ENCODE results near the gene GSG1.
A peak's percentile ranks its signal among the peaks of the same experiment; 100 is the strongest.

GSG1 gene

GRCh38 chr12:13120413-13120812 is 16.9 kb upstream of the GSG1 start:
- DNase-seq (ENCODE audit: low read depth in 3 of 3): no peak

DNA sequence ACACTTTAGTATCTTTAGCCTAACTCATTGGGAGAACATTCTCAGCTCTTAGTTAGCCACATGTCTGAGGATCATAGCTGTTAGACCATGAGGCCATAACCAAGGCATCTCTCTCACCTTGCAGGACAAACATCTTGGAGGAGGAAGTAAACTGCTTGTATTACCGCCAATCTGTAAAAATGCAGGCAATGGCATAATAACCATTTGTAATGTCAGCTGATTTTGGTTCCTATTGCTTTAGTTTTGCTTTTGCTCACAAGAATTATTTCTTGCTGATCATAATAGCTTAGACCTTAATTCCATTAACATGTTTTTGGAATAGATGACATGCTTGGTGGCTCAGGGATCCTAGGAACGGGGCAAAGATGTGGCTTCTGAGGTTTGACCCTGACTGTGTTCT is 16.4 kb upstream of the GSG1 start:
- no peak for DNase-seq (ENCODE audit: low read depth in 3 of 3)

- no peak for DNase-seq (ENCODE audit: low read depth in 3 of 3)
Measured at GRCh38 chr12:13117029-13117428, 13.6 kb upstream of the GSG1 start.

- no peak for DNase-seq (ENCODE audit: low read depth in 3 of 3)
Measured at GRCh38 chr12:13116259-13116658, 12.8 kb upstream of the GSG1 start.

DNA sequence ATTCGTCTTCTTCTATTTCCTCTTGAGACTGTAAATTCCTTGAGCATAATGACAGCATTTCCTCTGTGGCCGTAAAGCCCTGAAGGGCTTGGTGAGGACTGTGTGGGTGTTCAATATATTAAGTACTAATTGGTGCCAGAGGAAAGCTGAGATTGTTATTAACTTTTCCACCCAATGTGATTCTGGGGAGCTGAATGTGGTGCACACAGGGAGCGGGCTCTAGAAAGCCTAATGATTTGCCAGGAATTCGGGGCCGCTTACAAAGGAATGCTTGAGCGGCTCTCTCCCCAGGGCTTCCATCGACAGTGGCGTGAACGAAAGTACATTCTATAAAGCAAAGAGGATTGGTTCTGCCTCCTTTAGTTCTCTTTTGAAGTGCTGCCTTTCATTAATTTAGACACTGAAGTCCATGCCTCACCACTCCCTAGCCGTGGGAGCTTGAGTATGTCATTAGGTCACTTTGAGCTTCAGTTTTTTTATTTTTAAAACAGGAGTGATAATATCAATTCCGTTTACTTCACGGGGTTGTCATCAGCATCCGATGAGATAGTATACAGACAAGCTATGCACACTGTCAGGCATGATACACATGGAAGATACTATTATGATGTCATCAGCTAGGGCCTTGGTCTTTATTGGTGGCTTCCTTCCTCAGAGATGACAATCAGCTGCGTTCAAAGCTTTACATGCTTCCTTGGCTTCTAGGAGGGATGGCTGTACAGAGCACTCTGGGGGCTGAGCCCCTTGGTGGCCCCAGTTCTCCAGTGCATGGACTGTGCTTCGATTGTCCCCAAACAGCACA is 11.0 kb upstream of the GSG1 start:
- DNase-seq (ENCODE audit: low read depth in 3 of 3): no peak

- no peak for DNase-seq (ENCODE audit: low read depth in 3 of 3)
Measured at GRCh38 chr12:13112968-13113367, 9.5 kb upstream of the GSG1 start.

DNA sequence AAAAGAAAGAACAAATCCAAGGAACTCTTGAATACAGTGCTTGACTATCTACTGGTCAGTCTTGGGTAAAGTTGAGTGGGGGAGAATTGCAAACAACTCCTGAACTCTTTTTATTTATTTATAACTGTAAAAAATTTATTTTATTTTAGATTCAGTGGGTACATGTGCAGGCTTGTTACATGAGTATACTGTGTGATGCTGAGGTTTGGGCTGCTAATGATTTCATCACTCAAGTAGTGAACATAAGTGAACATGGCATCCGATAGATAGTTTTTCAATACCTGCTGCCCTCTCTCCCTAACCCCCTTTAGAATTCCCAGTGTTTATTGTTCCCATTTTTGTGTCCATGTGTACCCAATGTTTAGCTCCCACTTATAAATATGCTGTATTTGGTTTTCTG is 3.2 kb upstream of the GSG1 start:
- no peak for DNase-seq (ENCODE audit: low read depth in 3 of 3)

GRCh38 chr12:13105781-13106180 is 2.3 kb upstream of the GSG1 start:
- DNase-seq (ENCODE audit: low read depth in 3 of 3): no peak

DNA sequence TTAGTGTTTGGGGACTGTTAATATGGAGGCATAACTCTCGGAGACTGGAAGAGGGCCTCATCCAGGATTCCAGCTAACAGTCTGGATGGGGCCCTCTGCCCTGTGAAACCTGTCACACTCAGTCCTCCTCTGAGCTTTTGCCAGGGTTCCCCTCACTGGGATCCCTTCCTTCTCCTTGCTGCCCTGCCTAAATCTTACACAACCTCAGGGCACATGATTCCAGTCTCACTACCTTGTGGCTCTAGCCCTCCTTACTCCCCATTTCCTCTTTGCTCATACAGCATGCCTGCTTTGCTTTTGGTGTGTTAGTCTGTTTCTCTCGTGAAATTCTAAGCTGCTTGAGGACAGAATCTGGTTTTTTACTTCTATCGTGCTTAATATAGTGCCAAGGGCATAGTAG is 942 bp upstream of the GSG1 start:
- no peak for DNase-seq (ENCODE audit: low read depth in 3 of 3)

- DNase-seq (ENCODE audit: low read depth in 3 of 3): no peak
Measured at GRCh38 chr12:13102461-13103195, 839 bp downstream of the GSG1 start.

- peak in 1 of 3 experiments; percentile 7 for DNase-seq (ENCODE audit: low read depth in 3 of 3)
Measured at GRCh38 chr12:13101821-13102375, 1.6 kb downstream of the GSG1 start.

DNA sequence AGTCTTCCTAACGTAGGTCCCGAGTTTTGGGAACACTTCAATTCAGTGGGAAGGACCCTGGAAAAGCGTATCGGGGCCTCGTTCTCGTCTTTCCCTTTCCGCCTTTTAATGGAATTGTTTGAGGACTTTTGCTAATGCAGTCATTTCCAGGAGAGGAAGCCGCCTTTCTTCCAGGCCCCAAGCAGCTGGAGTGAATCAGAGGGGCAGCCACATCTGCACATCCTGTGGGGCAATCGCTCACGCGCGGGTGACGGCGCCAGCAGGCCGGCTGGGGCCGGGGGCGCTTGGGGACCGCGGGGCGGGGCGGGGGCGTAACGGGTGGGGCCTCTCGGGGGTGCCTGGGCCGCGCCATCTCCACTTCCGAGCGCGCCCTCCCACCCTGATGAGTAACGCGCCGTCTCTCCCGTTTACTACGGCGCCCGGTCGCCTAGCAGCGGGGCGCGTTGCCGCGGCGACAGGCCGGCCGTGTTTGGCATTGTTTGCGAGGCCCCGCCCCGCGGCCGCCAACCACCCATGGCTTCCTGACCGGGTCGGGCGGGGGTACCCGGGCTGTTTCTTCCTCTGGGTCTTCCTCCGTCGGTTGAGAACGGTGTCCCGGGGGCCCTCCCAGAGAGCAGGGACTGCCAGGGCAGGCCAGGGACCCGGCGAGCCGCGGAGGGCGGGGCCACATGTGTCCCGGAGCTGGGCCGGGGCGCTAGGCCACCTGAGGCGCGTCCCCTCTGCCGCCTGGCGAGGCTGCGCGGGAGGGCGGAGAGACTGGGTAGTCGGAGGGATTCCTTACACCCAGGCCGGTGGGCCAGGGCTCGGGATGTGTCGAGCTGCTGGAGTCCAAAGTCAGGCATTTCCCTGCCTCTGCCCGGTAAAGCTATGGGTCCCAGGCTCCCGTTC is 2.3 kb downstream of the GSG1 start:
- peak; percentile 70 to 86 (median 81) for DNase-seq (ENCODE audit: low read depth in 3 of 3)

DNA sequence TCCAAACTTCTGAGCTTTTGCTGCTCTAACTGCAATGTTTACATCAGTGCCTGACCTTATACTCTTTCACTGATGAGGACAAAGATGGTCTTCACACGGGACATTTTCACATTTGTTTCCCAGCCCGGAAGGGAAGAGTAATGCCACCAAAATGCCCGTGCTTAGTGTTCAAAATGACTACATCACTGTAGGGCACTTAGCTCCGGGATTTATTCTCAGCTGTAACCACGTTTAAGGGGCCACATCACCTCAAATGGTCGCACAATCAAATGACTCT is 2.9 kb downstream of the GSG1 start:
- DNase-seq (ENCODE audit: low read depth in 3 of 3): no peak

DNA sequence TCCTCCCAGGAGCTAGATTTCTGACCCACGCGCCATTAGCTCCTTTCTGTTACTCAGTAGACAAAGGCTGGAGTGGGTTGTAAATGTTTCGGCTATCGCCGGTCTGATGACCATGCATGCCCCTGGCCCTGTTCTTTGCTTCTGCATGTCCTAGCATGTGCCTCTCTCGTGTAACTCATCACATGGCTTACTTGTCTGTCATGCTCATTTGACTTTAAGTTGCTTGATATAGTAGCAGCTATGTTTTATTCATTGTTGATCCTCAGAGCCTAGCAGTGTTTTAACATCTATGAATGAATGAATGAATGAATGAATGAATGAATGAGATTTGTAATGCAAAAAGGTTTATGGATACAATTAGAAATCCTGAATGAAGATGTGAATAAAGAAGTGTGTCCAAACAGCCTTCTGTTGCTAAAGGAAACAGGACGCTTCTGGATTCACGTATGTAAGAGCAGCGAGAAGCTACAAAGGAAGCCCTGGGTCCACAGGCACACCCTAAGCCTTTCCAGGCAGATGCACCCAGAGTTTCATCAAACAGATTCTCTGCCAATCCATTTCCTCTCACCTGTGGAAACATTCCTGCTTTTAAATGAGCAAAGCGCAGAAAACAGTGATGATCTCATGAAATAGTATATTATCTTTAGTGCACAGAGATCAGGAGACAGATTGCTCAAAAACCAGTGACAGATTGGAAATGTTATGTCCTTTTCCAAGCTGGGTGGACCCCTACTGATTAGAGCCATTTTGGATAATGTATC is 3.4 kb downstream of the GSG1 start:
- no peak for DNase-seq (ENCODE audit: low read depth in 3 of 3)

GRCh38 chr12:13099066-13099843 is 4.2 kb downstream of the GSG1 start:
- DNase-seq (ENCODE audit: low read depth in 3 of 3): no peak

DNA sequence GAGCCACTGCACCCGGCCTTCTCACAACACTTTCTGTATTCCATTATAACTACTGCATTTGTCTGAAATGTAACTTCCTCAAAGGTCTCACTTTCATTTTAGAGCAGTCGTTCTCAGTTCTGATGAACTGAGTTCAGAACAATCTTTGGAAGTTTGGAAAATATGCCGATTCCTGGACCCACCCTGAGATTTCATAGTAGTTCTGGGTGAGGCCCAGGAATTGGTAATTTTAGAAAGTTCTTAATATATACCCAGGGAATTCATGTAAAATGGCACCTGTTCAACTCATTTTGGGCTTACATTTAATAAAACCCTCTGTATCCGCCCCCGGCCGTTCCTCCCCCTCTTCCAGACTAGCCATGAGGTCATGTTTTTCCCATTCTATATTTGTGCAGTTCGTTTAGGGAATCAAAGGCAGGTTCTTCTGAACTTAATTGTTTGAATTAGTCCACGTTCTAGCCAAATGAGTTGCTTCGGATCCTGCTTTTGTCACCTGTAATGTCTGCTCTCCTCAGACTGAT is 5.9 kb downstream of the GSG1 start:
- DNase-seq (ENCODE audit: low read depth in 3 of 3): no peak

DNA sequence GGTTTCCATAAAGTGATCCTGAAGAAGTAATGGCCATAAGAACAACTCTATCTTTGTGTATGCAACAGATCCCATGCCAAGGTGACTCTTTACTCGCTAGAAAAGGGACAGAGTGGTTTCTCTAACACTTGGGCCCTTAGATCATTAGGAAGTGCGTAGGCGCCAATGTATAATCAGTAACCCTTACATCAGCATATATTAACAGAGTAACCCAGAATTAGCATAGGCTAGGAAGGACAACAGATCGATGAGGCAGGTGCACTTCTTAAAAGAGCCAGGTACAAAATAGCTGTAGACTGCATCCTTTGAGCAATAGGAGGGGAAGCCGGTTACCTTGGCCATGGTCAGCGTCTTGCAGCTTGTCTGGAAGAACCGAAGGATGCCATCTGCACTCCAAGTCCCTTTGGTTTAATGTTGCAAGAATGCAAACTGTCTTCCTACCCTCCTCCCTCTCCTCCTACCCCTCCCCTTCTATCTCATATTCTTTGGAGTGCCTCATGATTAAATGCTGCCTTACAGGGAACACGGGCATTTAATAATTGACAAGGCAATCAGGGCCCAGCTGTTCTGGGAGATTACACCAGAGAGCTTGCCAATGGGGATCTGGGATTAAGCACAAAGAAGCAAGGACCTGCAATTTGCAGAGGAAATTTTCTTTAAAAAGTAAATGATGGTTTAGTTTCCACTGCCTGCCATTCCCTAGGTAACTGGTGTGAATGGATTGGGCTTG is 8.0 kb downstream of the GSG1 start:
- no peak for DNase-seq (ENCODE audit: low read depth in 3 of 3)

GRCh38 chr12:13094367-13094766 is 9.1 kb downstream of the GSG1 start:
- no peak for DNase-seq (ENCODE audit: low read depth in 3 of 3)

DNA sequence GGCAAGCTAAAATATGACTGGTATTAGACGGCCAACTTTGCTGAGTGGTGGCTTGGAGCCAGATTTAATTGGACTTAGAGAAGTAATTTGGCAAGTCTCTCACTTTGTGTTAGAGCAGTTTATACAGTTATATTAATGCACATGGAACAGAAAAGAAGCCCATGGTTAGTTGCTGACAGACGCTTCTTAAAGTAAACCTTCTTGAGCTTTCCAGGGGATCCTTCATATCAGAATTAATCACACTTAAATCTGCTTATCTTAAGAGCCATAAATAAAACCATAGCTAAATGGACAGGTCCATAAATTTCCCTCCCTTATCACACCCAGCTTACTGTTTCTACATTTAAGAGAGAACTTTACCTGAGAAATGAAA is 9.6 kb downstream of the GSG1 start:
- DNase-seq (ENCODE audit: low read depth in 3 of 3): no peak
